Stimulated activated CD8-positive, alpha-beta memory T cell treated with anti-CD3 and anti-CD28 coated beads, Interleukin-15, amount 100 ng/mL, for 24 hours (primary cell): Measurements from ENCODE around the gene SLC10A3.
A peak's percentile ranks its signal among the peaks of the same experiment; 100 is the strongest.

Source experiments
- DNase-seq: peaks from one replicate; pipeline ENCODE4 v3.0.0-alpha.2; 2020; ENCODE audit warnings: low read depth

SLC10A3 gene

DNA sequence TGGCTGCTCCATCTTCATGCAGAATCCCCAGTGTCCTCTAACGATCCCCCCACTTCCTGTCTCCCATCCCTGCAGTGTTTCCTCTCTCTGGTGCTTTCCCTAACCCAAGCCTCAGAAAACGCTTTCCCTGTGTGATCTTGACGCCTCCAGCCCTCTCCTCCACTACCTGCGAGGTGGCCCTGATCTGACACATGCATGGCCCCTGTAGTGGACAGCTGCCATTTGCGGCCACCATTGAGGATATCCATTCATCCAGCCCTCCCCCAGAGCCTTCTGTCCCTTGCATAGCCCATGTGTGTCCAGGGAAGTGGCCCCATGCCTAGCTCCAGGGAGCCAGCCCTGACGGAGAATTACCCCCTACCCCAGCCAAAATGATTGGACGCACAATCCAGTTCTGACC is 7.1 kb downstream of the SLC10A3 start:
- no peak for DNase-seq

- no peak for DNase-seq
Observed at GRCh38 chrX:154482786-154483185, 7.6 kb downstream of the SLC10A3 start.

- DNase-seq = no peak
Observed at GRCh38 chrX:154481911-154482601, 8.4 kb downstream of the SLC10A3 start.

DNA sequence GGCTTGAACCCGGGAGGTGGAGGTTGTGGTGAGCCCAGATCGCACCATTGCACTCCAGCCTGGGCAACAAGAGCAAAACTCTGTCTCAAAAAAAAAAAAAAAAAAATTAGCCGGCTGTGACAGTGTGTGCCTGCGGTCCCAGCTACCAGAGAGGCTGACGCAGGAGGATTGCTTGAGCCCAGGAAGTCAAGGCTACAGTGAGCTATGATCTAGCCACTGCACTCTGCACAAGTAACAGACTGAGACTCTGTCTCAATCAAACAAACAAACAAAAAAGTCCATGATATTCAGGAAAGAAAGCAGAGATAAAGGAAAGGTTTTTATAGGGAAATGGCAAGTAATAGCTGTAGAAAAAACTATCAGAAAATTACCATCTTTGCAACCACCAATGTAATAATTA is 9.2 kb downstream of the SLC10A3 start:
- no peak for DNase-seq

DNA sequence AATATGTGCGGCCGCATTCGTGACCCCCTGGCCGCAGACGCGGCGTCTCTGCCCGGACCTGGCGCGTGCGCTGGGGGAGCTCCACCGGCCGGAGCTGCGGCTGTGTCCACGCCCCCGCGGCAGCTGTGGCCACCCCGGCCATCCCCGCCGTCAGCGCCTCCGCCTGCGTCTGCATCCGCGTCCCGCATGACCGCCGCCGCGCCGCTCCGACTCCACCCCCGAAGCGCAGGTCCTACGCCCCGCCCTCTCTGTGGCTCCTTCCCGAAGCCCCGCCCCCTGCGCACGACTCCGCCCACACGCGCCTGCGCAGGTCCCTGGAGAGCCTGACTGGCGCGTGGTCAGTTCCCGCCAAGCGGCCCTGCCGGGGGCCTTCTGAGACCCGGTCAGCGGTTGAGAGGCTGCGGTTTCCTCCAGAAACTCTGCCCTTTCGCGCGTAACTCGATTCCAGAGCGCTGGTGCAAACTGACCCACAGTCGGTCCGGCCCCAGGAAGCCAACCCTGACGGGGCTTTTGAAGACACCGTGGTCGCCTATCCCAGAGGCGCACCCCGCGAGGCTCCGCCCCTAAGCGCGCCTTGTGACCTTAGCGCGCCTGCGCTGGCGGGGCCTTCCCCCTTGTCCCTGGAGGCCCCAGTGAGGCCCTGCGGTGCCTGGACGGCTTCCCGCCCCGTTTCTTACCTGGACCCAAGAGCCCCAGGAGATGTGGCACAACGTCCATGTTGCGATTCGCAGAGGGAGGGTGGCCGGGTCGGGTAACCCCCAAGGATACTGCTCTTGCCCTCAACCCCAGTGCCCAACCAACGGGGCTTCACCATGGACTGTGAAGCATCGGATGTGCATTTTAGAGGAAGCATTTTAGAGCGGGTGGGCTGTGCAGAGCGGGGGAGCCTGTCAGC is 11.5 kb downstream of the SLC10A3 start, which contains the start of gene LAGE3:
Gene LAGE3 (minus strand): TSS at position 554 of the 895 bp plus-strand sequence. CDS start 366 bp downstream, at position 188.
- DNase-seq = peak; percentile 80

DNA sequence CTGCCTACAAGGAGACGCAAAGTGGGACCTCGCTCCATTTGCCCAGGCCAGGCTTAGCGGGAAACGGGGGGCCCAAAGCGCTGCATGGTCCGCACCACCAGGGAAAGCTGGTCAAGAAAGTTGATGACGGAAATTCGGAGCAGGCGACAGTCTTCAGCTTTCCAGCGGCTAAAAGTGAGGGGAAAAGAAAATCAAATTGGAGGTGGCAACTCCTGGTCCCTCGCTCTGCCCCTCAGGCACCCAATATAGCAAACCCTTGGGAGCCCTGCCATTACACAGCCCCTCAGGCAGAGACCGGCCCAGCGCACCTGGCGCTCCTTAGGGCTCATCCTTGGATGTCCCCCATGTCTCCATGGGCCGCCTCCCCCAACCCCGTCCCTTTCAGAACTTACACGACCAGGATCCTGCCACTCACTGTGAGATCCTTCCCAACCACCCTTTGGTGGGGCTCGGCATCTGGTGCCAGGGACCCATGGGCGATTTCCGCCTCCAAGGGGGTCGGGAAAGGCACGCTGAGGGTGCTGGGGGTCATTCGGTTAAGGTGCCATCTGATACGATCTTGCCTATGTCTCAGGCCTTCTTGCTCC is 12.4 kb downstream of the SLC10A3 start:
- no peak for DNase-seq

GRCh38 chrX:154476821-154477220 is 13.6 kb downstream of the SLC10A3 start:
- DNase-seq = no peak

DNA sequence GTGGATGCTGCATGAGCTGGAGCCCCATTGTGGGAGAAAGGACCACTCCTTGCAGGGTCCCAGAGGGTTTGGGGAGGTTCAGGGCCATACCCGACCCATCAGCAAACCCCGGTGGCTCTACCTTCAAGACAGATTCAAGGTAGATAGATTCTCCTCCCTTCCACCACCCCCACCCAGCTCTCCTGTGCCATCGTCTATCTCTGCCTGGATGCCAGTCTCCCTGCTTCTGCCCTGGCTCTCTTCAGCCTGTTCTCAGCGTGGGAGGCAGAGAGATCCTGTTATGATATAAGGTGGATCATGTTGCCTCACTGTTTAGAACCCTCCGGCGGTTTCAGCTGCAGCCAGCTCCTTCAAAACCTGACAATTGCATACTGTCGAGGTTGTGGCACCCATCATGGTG is 16.7 kb downstream of the SLC10A3 start:
- no peak for DNase-seq

DNA sequence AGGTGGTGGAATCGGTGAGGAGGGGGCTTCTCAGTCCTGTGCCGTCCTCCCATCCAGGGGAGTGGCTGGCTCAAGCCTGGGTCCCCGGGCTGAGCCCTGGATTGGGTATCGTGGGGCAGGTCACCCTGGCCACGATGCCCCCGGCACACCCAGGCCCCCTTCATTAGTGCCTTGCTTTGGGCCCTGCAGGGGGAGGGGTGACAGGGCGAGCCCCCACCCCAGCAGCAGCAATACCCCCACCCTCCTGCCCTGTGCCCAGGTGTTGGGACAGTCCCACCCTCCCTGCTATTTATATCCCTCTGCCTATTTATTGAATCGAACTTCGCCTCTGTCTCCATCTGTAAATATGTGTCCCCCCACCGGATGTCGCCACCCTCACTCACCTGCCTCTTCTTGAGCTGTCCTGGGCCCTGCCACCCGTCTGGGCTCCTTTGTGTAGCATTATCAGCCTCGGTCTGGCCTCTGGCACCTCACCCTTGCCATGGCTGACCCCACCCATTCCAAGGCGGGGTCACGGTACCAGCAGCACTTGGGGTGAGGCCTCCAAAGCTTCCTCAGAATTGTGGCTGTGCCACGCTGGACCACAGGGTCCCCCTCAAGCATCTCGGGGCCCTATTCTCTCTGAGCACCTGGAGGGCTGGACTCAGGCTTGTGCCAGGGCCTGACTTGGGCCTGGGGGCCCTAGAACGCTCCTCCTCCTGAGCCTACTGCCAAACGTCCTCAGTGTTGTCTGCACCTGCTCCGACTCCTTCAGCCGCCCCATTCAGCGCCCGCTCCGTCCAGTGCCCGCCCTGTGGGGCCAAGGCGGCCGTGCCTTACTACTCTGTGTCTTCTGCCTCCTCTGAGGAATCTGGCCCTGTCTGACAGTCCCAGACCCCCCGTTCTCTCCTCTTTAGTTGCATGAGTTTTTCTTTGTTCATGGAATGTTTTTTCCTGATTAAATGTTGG is 17.5 kb downstream of the SLC10A3 start:
- DNase-seq = no peak

- DNase-seq = no peak
Observed at GRCh38 chrX:154471839-154472684, 18.4 kb downstream of the SLC10A3 start.

GRCh38 chrX:154470914-154471568 is 19.4 kb downstream of the SLC10A3 start:
- no peak for DNase-seq

DNA sequence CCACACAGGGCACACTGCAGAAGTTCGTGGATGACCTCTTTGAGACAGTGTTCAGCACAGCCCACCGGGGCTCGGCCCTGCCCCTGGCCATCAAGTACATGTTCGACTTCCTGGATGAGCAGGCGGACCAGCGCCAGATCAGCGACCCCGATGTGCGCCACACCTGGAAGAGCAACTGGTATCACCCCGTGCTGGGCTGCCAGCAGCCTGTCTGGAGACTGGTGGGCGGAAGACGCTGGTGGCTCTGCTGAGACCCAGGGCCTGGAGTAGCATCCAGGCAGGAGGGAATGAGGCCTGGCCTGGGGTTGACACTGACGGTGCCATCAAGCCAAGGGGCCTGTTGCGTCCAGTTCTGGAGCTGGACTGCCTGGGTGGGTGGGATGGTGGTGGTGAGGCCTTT is 20.0 kb downstream of the SLC10A3 start:
- no peak for DNase-seq

DNA sequence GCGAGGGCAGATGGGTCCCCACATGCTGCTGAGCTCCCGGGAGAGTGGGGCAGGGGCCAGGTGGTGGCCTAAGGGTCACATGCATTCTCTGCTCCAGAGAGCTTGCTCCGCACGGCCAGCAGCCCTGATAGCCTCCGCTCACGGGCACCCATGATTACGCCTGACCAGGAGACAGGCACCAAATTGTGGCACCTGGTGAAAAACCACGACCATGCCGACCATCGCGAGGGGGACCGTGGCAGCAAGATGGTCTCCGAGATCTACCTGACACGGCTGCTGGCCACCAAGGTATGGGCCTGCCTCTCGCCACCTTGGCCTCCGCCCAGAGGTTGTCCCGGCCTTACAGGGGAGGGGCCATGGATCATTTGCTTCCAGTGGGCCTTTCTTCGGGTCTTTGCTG is 20.5 kb downstream of the SLC10A3 start:
- DNase-seq = no peak

- no peak for DNase-seq
Observed at GRCh38 chrX:154469114-154469513, 21.3 kb downstream of the SLC10A3 start.

- no peak for DNase-seq
Observed at GRCh38 chrX:154468217-154468616, 22.2 kb downstream of the SLC10A3 start.

GRCh38 chrX:154467556-154467955 is 22.9 kb downstream of the SLC10A3 start:
- no peak for DNase-seq

DNA sequence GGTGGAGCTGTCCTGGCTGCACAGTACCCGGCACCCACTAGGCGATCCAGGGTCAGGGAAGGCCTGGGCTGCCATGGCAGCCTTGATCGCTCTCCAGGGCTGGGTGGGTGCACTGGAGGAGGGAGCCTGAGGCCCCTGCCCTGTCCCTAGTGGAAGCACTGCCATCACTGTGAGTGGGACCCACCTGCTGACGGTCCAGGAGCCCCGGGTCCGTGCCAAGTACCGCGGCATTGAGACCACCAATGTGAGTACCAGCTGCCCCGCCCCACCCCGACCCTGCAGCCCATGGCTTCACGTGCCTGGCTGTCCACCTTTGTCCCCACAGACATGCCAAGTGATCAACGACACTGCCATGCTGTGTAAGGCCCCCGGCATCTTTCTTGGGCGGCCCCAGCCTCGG is 23.5 kb downstream of the SLC10A3 start:
- DNase-seq = no peak

- no peak for DNase-seq
Observed at GRCh38 chrX:154466036-154466435, 24.4 kb downstream of the SLC10A3 start.

DNA sequence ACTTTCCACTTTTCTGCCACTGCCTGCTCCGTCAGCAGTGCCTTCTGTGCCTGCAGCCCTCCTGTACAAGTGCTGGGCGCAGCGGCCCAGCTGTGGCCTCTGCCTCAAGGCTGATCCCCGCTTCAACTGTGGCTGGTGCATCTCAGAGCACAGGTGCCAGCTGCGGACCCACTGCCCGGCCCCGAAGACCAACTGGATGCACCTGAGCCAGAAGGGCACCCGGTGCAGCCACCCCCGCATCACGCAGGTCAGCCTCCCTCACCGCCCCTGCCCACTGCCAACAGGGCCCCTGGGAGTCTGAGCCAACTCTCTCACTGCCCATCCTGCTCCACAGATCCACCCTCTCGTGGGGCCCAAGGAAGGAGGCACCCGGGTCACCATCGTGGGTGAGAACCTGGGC is 24.8 kb downstream of the SLC10A3 start:
- DNase-seq = no peak

DNA sequence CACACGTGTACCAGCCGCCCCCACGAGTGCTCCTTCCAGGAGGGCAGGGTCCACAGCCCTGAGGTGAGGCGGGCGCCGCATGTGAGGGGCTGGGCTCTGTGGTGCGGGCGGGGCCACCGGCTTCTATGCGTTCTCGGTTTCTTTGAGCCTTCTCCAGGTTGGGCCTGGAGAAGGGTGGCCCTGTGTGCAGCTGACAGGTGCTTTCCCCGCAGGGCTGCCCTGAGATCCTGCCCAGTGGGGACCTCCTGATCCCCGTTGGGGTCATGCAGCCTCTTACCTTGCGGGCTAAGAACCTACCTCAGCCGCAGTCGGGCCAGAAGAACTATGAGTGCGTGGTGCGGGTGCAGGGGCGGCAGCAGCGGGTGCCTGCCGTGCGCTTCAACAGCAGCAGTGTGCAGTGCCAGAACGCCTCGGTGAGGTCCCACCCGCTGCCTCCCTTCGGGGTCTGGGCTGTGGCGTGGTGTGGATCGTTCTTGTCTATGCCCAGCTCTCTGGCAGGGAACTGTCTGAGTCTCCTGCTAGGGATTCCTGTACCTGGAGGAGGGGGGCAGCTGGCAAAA is 25.5 kb downstream of the SLC10A3 start:
- no peak for DNase-seq
